OCI-LY1 (cell line): ENCODE measurements around the gene TMOD4.

Experiments used
- H2AFZ ChIP-seq: fragments of 200-600 bp; sonication (generic), shearing (Covaris generic); 2 replicates; pipeline ENCODE4 v1.6.0; 2014; ENCODE audit warnings: antibody characterized with exemption, mild to moderate bottlenecking, low read length
- H3F3A ChIP-seq: fragments of 200-600 bp; sonication (generic), shearing (Covaris generic); 2 replicates; pipeline ENCODE4 v1.6.0; 2014; ENCODE audit warnings: mild to moderate bottlenecking, antibody characterized with exemption, low read length, moderate library complexity; ENCODE audit not compliant: insufficient read depth
- H3K27ac ChIP-seq: fragments of 200-600 bp; sonication (generic); 2 replicates; pipeline ENCODE4 v1.5.1; 2014; ENCODE audit warnings: low read length, mixed run types, mild to moderate bottlenecking, low read depth; ENCODE audit not compliant: poor library complexity, severe bottlenecking
- H3K27me3 ChIP-seq: fragments of 200-600 bp; sonication (generic); 2 replicates; pipeline ENCODE4 v1.6.0; 2014; ENCODE audit warnings: antibody characterized with exemption, mild to moderate bottlenecking, low read length, moderate library complexity; ENCODE audit not compliant: insufficient read depth
- H3K36me3 ChIP-seq: fragments of 200-600 bp; sonication (generic); 2 replicates; pipeline ENCODE4 v1.6.1; 2014; ENCODE audit warnings: mild to moderate bottlenecking, antibody characterized with exemption, low read length, moderate library complexity, mixed read lengths; ENCODE audit not compliant: insufficient read depth
- H3K4me1 ChIP-seq: fragments of 200-600 bp; sonication (generic); 2 replicates; pipeline ENCODE4 v1.5.1; 2014; ENCODE audit warnings: mild to moderate bottlenecking, low read length, moderate library complexity; ENCODE audit not compliant: insufficient read depth, severe bottlenecking
- H3K4me2 ChIP-seq: fragments of 200-600 bp; sonication (generic), shearing (Covaris generic); 2 replicates; pipeline ENCODE4 v1.6.1; 2014; ENCODE audit warnings: low read length
- H3K4me3 ChIP-seq: fragments of 200-600 bp; sonication (generic); 2 replicates; pipeline ENCODE4 v1.5.1; 2014; ENCODE audit warnings: low read length, low read depth, mild to moderate bottlenecking, mixed read lengths; ENCODE audit not compliant: poor library complexity, severe bottlenecking
- H3K79me2 ChIP-seq: fragments of 200-600 bp; shearing (Covaris generic); 2 replicates; pipeline ENCODE4 v1.6.1; 2016; ENCODE audit warnings: mixed run types, low read length, mixed read lengths; ENCODE audit not compliant: insufficient read depth
- H3K9ac ChIP-seq: fragments of 200-600 bp; sonication (generic), shearing (Covaris generic); 2 replicates; pipeline ENCODE4 v1.6.1; 2014; ENCODE audit warnings: mild to moderate bottlenecking, low read length, mixed read lengths
- H3K9me2 ChIP-seq: fragments of 200-600 bp; sonication (generic), shearing (Covaris generic); 2 replicates; pipeline ENCODE4 v1.6.1; 2014; ENCODE audit warnings: low read depth, mild to moderate bottlenecking, low read length, mixed read lengths
- H3K9me3 ChIP-seq: fragments of 200-600 bp; shearing (Covaris generic); 2 replicates; pipeline ENCODE4 v1.6.1; 2014; ENCODE audit warnings: low read length, mixed read lengths
- H4K20me1 ChIP-seq: fragments of 200-600 bp; sonication (generic), shearing (Covaris generic); 2 replicates; pipeline ENCODE4 v1.6.0; 2016; ENCODE audit warnings: mild to moderate bottlenecking, low read length; ENCODE audit not compliant: insufficient read depth
- EZH2 ChIP-seq: fragments of 200-600 bp; sonication (generic), shearing (Covaris generic); IDR thresholded peaks from 2 replicates; pipeline ENCODE4 v1.8.0; 2017; ENCODE audit warnings: borderline replicate concordance, mixed run types, mild to moderate bottlenecking, antibody characterized with exemption, low read length, moderate library complexity, mixed read lengths
- TF ChIP-seq, protein P1 (sequence below): fragments of 200-600 bp; sonication (generic), shearing (Covaris generic); IDR thresholded peaks from 2 replicates; pipeline ENCODE4 v1.5.1; 2017; ENCODE audit warnings: mild to moderate bottlenecking, antibody characterized with exemption, low read length, moderate library complexity, mixed read lengths

TMOD4 gene

DNA sequence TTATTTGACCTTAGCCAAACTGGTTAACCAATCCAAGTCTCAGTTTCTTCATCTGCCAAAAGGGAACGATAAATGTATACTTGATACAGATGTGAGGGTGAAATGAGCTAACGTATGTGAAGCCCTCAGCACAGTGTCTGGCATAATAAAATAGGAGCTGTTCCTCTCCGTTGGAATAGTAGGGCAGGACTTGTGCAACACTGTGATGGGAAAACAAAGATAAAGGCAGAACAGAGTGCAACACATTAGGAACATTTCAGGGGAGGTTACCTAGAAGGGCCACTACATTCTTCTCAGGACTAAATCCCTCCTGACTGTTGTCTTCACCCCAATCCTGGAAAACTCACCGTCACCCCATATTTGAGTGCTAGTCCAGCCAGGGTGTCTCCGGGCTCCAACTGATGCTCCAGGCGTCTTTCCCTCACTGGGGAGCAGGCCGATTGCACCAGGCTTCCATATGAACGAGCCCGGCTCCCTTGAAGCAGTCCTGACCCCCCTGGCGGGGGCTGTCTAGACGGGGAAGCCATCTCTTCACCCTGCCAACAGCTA, 11.0 kb downstream of the TMOD4 start:
- H4K20me1 ChIP-seq = no peaks in the 10 kb centered on the region
- H2AFZ ChIP-seq = no peak overlapping the region
- TF ChIP-seq EZH2 = no peak
- TF ChIP-seq, protein P1, sequence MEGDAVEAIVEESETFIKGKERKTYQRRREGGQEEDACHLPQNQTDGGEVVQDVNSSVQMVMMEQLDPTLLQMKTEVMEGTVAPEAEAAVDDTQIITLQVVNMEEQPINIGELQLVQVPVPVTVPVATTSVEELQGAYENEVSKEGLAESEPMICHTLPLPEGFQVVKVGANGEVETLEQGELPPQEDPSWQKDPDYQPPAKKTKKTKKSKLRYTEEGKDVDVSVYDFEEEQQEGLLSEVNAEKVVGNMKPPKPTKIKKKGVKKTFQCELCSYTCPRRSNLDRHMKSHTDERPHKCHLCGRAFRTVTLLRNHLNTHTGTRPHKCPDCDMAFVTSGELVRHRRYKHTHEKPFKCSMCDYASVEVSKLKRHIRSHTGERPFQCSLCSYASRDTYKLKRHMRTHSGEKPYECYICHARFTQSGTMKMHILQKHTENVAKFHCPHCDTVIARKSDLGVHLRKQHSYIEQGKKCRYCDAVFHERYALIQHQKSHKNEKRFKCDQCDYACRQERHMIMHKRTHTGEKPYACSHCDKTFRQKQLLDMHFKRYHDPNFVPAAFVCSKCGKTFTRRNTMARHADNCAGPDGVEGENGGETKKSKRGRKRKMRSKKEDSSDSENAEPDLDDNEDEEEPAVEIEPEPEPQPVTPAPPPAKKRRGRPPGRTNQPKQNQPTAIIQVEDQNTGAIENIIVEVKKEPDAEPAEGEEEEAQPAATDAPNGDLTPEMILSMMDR = no peak
- no peaks in the 10 kb centered on the region for H3K9me3 ChIP-seq
- no peaks in the 10 kb centered on the region for H3K9me2 ChIP-seq
- H3K4me2 ChIP-seq = peak overlapping the region; percentile 80
- no peaks in the 10 kb centered on the region; the same call in 1 of the 2 replicates for H3K79me2 ChIP-seq
- no peaks in the 10 kb centered on the region for H3F3A ChIP-seq
- peaks cover 19% of the 10 kb centered on the region; the same call in 1 of the 2 replicates for H3K36me3 ChIP-seq
- H3K27me3 ChIP-seq = no peaks in the 10 kb centered on the region
- peaks cover 27% of the 10 kb centered on the region for H3K4me1 ChIP-seq
- no peak overlapping the region for H3K27ac ChIP-seq
- peak overlapping the region; percentile 82 for H3K9ac ChIP-seq
- peak overlapping the region; percentile 76 for H3K4me3 ChIP-seq

GRCh38 chr1:151159373-151159772, 16.4 kb downstream of the TMOD4 start:
- Histone ChIP-seq H4K20me1 (no peaks in the 10 kb centered on the region), H3K79me2 (no peaks in the 10 kb centered on the region), H3K36me3 (peaks cover 19% of the 10 kb centered on the region; the same call in 1 of the 2 replicates), H3F3A (no peaks in the 10 kb centered on the region), H3K4me1 (peaks cover 24% of the 10 kb centered on the region), H3K9me3 (no peaks in the 10 kb centered on the region), H3K27me3 (no peaks in the 10 kb centered on the region), H3K9ac (no peak overlapping the region), H3K4me2 (no peak overlapping the region), H3K9me2 (no peaks in the 10 kb centered on the region), H3K27ac (no peak overlapping the region), H3K4me3 (no peak overlapping the region), H2AFZ (no peak overlapping the region)
- no peak for TF ChIP-seq EZH2
- TF ChIP-seq, protein P1 = no peak

GRCh38 chr1:151158751-151159251, 17.0 kb downstream of the TMOD4 start:
- Histone ChIP-seq H3K4me3 (no peak overlapping the region), H4K20me1 (no peaks in the 10 kb centered on the region), H3K4me2 (no peak overlapping the region), H3K9me2 (no peaks in the 10 kb centered on the region), H3K36me3 (peaks cover 19% of the 10 kb centered on the region; the same call in 1 of the 2 replicates), H3K27me3 (no peaks in the 10 kb centered on the region), H3F3A (no peaks in the 10 kb centered on the region), H3K27ac (no peak overlapping the region), H3K4me1 (peaks cover 18% of the 10 kb centered on the region), H3K79me2 (no peaks in the 10 kb centered on the region), H3K9ac (no peak overlapping the region), H2AFZ (no peak overlapping the region), H3K9me3 (no peaks in the 10 kb centered on the region)
- TF ChIP-seq, protein P1 = no peak
- TF ChIP-seq EZH2 = no peak
